Panc1 (cell line): ENCODE results near the gene CEP135.

Source experiments
- CTCF ChIP-seq: fragments of 450-650 bp; IDR thresholded peaks from 2 replicates; pipeline ENCODE4 v1.5.1; 2017; ENCODE audit warnings: mild to moderate bottlenecking
- SIN3A ChIP-seq: IDR thresholded peaks from 2 replicates; pipeline ENCODE4 v1.6.1; 2012; ENCODE audit warnings: low read depth, mild to moderate bottlenecking, low read length, moderate library complexity, borderline replicate concordance; ENCODE audit not compliant: insufficient read depth

- TF ChIP-seq CTCF (no peak), SIN3A (no peak)
Measured at GRCh38 chr4:56062526-56063145, 113.9 kb downstream of the CEP135 start.
